WERI-Rb-1 (cell line): ENCODE measurements around the gene CERKL.

Experiments
- DNase-seq: peaks from one replicate; pipeline ENCODE4 v3.0.0-alpha.2; 2020
- H3K27ac ChIP-seq: fragments of 250-450 bp; sonication (Bioruptor Pico); 2 replicates; pipeline ENCODE4 v1.5.1; 2020; ENCODE audit warnings: mild to moderate bottlenecking, moderate library complexity
- H3K27me3 ChIP-seq: fragments of 250-450 bp; sonication (Bioruptor Pico); 2 replicates; pipeline ENCODE4 v1.5.1; 2021; ENCODE audit warnings: mild to moderate bottlenecking, low read depth, moderate library complexity; ENCODE audit not compliant: insufficient read depth, severe bottlenecking
- H3K36me3 ChIP-seq: fragments of 250-450 bp; sonication (Bioruptor Pico); 2 replicates; pipeline ENCODE4 v1.5.1; 2020; ENCODE audit warnings: mild to moderate bottlenecking, moderate library complexity
- H3K4me3 ChIP-seq: 2 replicates; pipeline ENCODE4 v1.5.1; 2011; ENCODE audit warnings: low read depth, mild to moderate bottlenecking, control low read depth, low read length
- H3K9me3 ChIP-seq: fragments of 250-450 bp; sonication (Bioruptor Pico); 2 replicates; pipeline ENCODE4 v1.5.1; 2021; ENCODE audit warnings: mild to moderate bottlenecking, moderate library complexity; ENCODE audit not compliant: severe bottlenecking
- TF ChIP-seq, protein P1 (sequence below): IDR thresholded peaks from 2 replicates; pipeline ENCODE4 v1.5.1; 2011; ENCODE audit warnings: low read depth, mild to moderate bottlenecking, control low read depth, inconsistent platforms, low read length

The CERKL gene

DNA sequence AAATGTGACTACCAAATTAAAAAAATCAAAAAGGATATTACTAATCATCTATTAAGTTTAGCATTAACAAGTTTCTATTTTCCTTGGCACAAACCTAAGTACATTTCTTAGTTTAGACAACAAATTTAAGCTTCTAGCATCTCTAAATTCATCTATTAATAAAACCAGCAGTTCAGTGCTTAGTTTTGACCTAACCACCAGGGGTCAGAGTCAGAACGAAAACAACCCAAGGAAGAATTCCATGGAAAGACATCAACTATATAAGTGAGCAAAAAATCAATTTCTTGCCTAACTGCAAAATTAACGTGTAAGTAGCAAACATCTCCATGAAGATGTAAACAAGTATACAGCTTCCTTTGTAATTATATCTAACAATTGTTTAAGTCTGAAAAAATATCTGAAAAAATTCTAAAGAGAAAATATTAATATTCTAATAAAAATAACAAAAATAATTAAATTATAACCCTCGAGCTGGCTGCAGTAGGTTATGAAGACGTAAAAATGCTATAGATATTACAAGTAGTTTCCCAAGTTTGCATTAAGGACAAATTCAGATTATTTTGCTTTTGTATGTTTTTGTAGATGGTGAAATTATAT, 83.7 kb downstream of the CERKL start:
- Histone ChIP-seq H3K27me3 (no peaks in the 10 kb centered on the region), H3K4me3 (no peak overlapping the region), H3K36me3 (no peaks in the 10 kb centered on the region), H3K27ac (peak overlapping the region; percentile 4; the same call in 1 of the 2 replicates), H3K9me3 (no peaks in the 10 kb centered on the region)
- DNase-seq: no peak
- TF ChIP-seq, protein P1, sequence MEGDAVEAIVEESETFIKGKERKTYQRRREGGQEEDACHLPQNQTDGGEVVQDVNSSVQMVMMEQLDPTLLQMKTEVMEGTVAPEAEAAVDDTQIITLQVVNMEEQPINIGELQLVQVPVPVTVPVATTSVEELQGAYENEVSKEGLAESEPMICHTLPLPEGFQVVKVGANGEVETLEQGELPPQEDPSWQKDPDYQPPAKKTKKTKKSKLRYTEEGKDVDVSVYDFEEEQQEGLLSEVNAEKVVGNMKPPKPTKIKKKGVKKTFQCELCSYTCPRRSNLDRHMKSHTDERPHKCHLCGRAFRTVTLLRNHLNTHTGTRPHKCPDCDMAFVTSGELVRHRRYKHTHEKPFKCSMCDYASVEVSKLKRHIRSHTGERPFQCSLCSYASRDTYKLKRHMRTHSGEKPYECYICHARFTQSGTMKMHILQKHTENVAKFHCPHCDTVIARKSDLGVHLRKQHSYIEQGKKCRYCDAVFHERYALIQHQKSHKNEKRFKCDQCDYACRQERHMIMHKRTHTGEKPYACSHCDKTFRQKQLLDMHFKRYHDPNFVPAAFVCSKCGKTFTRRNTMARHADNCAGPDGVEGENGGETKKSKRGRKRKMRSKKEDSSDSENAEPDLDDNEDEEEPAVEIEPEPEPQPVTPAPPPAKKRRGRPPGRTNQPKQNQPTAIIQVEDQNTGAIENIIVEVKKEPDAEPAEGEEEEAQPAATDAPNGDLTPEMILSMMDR: peak; percentile 38; the same call in 1 of the 2 replicates

DNA sequence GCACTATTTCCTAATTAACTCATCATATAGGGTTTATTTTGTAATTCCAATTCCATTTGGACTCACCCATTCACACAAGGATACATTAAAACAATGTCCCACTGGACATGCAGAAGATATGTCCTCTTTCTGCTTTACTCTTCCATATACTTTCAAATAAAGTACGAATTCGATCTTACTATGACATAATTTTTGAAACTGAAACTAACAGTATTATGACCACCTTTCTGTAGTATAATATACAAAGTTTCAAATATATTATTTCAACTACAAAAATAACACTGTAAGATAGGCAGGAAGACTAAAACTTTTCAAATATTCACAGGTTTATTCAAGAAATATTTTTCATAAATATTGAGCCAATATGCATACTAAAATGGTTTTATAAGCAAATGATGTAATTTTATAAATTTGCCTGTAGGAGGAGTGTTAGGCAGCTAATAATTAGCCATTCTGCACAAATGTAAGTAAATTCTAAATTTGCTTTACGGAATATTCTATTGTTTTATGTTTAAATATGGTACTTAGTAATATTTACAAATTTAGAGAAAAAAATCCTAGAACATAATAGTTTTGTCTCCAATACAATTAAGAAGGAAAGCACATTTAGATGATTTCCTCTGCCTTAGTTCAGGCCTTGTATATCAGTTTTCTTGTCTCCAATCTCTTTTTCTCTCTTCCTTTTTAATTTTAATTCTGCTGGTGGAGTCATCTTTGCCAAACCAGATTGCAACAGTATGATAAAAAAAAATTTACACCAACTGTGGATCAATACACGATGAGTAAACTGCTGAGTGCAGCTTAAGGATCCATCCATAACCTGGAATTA, 85.9 kb downstream of the CERKL start:
- H3K27ac ChIP-seq: no peak overlapping the region
- no peaks in the 10 kb centered on the region for H3K27me3 ChIP-seq
- no peaks in the 10 kb centered on the region for H3K36me3 ChIP-seq
- TF ChIP-seq, protein P1: no peak
- H3K9me3 ChIP-seq: no peaks in the 10 kb centered on the region
- no peak overlapping the region for H3K4me3 ChIP-seq
- no peak for DNase-seq

DNA sequence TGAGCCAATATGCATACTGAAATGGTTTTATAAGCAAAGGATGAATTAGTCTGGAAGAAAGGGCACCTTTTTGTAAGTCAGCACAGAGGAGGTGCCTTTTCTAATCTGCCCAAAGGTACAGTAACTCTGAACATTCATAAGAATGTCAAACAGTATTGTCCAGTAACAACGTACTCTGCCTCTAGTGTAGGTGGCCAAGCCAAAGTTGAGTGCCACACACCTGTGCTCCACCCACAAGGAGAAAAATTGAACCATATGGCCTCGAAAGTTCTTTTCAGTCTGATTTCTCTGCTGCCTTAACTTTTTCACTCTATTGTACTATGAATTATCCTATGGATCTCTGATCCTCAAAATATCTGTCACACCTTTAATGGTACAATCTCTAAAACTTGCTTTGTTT, 86.8 kb downstream of the CERKL start:
- H3K27ac ChIP-seq: no peak overlapping the region
- H3K36me3 ChIP-seq: no peaks in the 10 kb centered on the region
- no peaks in the 10 kb centered on the region for H3K27me3 ChIP-seq
- TF ChIP-seq, protein P1: no peak
- DNase-seq: no peak
- H3K9me3 ChIP-seq: no peaks in the 10 kb centered on the region
- H3K4me3 ChIP-seq: no peak overlapping the region

DNA sequence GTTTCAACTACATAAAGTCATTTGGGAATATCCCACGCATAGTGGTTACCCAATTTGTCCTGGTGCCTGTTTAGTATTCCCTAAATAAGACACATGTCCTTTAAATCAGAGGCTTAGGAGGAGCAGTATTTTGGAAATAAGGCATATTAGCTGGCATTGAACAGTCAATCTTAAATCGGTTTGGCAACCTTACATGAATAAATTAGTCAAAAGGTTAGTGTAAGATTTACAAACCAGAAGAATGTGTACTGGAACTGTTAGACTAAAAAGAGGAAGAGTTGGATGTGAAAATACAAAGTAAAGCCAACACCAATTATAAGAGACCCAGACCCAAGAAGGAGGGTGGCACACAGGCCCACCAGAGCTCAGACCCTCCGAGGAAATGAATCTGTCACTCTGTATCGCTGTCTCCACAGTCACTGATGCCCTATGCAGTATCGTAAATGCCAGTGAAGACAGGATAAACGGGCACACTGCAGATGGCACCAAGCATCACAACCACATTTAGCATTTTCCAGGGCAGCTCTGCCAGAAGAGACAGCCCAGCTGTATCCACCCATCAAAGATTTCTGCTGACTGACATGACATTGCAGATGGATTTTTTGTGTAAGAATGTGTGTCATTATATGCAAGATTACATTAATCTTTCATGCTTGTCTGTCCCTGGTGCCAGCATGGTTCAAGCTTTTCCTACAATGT, 90.4 kb downstream of the CERKL start:
- H3K27ac ChIP-seq: no peak overlapping the region
- H3K27me3 ChIP-seq: no peaks in the 10 kb centered on the region
- no peaks in the 10 kb centered on the region for H3K9me3 ChIP-seq
- no peak overlapping the region for H3K4me3 ChIP-seq
- DNase-seq: no peak
- no peaks in the 10 kb centered on the region for H3K36me3 ChIP-seq
- TF ChIP-seq, protein P1: no peak

DNA sequence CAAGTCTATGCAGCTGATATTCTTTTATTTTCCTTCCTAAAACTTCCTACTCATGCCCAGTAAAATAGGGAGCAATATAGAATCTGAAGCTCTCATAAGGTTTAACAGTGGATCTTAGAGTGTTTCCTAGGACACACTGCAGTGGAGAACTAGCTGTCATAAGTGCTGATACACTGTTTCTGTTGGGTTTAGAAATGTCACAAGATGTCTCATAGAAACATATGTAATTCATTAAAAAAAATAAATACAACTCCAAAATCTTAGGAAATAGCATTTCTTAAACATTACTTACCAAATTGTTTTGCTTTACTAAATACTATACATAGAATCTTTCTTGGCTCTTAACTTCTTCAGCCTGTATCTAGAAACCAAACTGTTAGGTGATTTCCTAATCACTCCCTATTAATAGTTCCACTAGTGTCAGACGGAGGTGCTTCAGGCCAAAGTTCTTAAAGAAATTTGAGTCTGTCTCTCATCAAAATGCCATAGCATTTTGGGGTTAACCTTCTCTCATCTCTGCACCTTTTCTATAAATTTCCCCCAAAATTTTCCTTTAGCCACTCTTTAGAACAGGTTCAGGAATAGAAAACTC, 93.7 kb downstream of the CERKL start:
- TF ChIP-seq, protein P1: no peak
- H3K27ac ChIP-seq: no peak overlapping the region
- no peak overlapping the region for H3K4me3 ChIP-seq
- no peaks in the 10 kb centered on the region for H3K36me3 ChIP-seq
- no peaks in the 10 kb centered on the region for H3K27me3 ChIP-seq
- DNase-seq: no peak
- H3K9me3 ChIP-seq: no peaks in the 10 kb centered on the region
